ENCODE measurements around the gene INPPL1. TPM values are rescaled to one million over a fixed set of nuclear protein-coding genes. Genes with fewer than 3 reads are reported as not detected.

INPPL1 gene
- total and polyA plus RNA-seq, 4 donors = 66.3 to 199 (median 91.6) TPM

- H3K4me1 ChIP-seq (ENCODE audit: control insufficient read depth in 5 of 5, insufficient read depth in 5 of 5, low read length in 5 of 5) = peaks cover 0 to 29% (median 14%) of the 10 kb centered on the region in 5 donors
- DNase-seq (no peak), ATAC-seq (ENCODE audit: insufficient read depth, low FRiP score) (no peak)
- peaks cover 0 to 62% (median 46%) of the 10 kb centered on the region in 4 donors for H3K36me3 ChIP-seq (ENCODE audit: control insufficient read depth in 4 of 4, insufficient read depth in 4 of 4, low read length in 4 of 4)
- H3K9me3 ChIP-seq (ENCODE audit: control insufficient read depth in 4 of 4, insufficient read depth in 3 of 4, low read length in 3 of 4) = peaks cover 0 to 2% (median 0%) of the 10 kb centered on the region in 4 donors
- no peak overlapping the region for H3K4me3 ChIP-seq
- WGBS, 2 donors = 80 to 83% methylated on average over 2 of the region's 2 CpGs
- H3K27me3 ChIP-seq (ENCODE audit: control insufficient read depth in 3 of 3, insufficient read depth in 3 of 3, low read length in 2 of 3) = peaks cover 0 to 18% (median 14%) of the 10 kb centered on the region in 3 donors
- H3K27ac ChIP-seq (ENCODE audit: low read depth in 1 of 2, low read length in 1 of 2) = no peak overlapping the region
- no peak overlapping the region for H3K9ac ChIP-seq (ENCODE audit: insufficient read depth in 1 of 2, low read length in 2 of 2)
- TF ChIP-seq, protein P1, sequence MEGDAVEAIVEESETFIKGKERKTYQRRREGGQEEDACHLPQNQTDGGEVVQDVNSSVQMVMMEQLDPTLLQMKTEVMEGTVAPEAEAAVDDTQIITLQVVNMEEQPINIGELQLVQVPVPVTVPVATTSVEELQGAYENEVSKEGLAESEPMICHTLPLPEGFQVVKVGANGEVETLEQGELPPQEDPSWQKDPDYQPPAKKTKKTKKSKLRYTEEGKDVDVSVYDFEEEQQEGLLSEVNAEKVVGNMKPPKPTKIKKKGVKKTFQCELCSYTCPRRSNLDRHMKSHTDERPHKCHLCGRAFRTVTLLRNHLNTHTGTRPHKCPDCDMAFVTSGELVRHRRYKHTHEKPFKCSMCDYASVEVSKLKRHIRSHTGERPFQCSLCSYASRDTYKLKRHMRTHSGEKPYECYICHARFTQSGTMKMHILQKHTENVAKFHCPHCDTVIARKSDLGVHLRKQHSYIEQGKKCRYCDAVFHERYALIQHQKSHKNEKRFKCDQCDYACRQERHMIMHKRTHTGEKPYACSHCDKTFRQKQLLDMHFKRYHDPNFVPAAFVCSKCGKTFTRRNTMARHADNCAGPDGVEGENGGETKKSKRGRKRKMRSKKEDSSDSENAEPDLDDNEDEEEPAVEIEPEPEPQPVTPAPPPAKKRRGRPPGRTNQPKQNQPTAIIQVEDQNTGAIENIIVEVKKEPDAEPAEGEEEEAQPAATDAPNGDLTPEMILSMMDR (IDR thresholded peaks at IDR 0.05; ENCODE audit: control extremely low read depth, extremely low read depth) = no peak
Observed at GRCh38 chr11:72236774-72237111, 12.2 kb downstream of the INPPL1 start.

DNA sequence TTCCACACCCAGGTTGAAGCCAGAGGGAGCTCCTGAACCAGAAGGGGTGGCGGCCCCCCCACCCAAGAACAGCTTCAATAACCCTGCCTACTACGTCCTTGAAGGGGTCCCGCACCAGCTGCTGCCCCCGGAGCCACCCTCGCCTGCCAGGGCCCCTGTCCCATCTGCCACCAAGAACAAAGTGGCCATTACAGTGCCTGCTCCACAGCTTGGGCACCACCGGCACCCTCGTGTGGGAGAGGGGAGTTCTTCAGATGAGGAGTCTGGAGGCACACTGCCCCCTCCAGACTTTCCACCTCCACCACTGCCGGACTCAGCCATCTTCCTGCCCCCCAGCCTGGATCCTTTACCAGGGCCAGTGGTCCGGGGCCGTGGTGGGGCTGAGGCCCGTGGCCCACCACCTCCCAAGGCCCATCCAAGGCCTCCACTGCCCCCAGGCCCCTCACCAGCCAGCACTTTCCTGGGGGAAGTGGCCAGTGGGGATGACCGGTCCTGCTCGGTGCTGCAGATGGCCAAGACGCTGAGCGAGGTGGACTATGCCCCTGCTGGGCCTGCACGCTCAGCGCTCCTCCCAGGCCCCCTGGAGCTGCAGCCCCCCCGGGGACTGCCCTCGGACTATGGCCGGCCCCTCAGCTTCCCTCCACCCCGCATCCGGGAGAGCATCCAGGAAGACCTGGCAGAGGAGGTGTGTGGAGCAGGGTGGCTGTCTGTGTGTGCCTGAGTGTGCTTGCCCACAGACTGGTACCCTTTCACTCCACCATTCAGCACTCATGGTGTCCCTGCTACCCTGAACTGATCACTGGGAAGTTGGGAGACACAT is 12.8 kb downstream of the INPPL1 start:
- peaks cover 0 to 29% (median 14%) of the 10 kb centered on the region in 5 donors for H3K4me1 ChIP-seq (ENCODE audit: control insufficient read depth in 5 of 5, insufficient read depth in 5 of 5, low read length in 5 of 5)
- H3K27ac ChIP-seq (ENCODE audit: low read depth in 1 of 2, low read length in 1 of 2) = no peak overlapping the region
- H3K4me3 ChIP-seq = no peak overlapping the region
- H3K9ac ChIP-seq (ENCODE audit: insufficient read depth in 1 of 2, low read length in 2 of 2) = no peak overlapping the region
- TF ChIP-seq, protein P1 (IDR thresholded peaks at IDR 0.05; ENCODE audit: control extremely low read depth, extremely low read depth) = no peak
- H3K27me3 ChIP-seq (ENCODE audit: control insufficient read depth in 3 of 3, insufficient read depth in 3 of 3, low read length in 2 of 3) = peaks cover 0 to 24% (median 20%) of the 10 kb centered on the region in 3 donors
- DNase-seq (no peak), ATAC-seq (ENCODE audit: insufficient read depth, low FRiP score) (no peak)
- H3K36me3 ChIP-seq (ENCODE audit: control insufficient read depth in 4 of 4, insufficient read depth in 4 of 4, low read length in 4 of 4) = peaks cover 0 to 56% (median 42%) of the 10 kb centered on the region in 4 donors
- H3K9me3 ChIP-seq (ENCODE audit: control insufficient read depth in 4 of 4, insufficient read depth in 3 of 4, low read length in 3 of 4) = peaks cover 0 to 2% (median 0%) of the 10 kb centered on the region in 4 donors
- WGBS, 2 donors = 85 to 93% methylated on average over 22 of the region's 22 CpGs

DNA sequence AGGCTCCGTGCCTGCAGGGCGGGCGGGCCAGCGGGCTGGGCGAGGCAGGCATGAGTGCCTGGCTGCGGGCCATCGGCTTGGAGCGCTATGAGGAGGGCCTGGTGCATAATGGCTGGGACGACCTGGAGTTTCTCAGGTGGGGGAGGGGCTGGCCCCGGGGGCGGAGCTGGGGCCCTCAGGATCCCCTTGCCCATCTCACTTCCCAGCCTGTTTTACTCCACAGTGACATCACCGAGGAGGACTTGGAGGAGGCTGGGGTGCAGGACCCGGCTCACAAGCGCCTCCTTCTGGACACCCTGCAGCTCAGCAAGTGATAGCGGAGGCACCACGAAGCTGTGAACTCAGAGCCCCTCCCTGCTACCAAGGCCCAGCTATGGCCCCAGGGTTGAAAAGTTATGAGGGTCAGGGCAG is 13.5 kb downstream of the INPPL1 start:
- DNase-seq (peak; percentile 69 to 80 (median 74)), ATAC-seq (ENCODE audit: insufficient read depth, low FRiP score) (peak; percentile 64)
- Histone ChIP-seq H3K9ac (ENCODE audit: insufficient read depth in 1 of 2, low read length in 2 of 2) (no peak overlapping the region), H3K27ac (ENCODE audit: low read depth in 1 of 2, low read length in 1 of 2) (no peak overlapping the region), H3K4me3 (no peak overlapping the region), H3K27me3 (ENCODE audit: control insufficient read depth in 3 of 3, insufficient read depth in 3 of 3, low read length in 2 of 3) (peaks cover 0 to 31% (median 26%) of the 10 kb centered on the region in 3 donors), H3K9me3 (ENCODE audit: control insufficient read depth in 4 of 4, insufficient read depth in 3 of 4, low read length in 3 of 4) (peaks cover 0 to 2% (median 0%) of the 10 kb centered on the region in 4 donors), H3K36me3 (ENCODE audit: control insufficient read depth in 4 of 4, insufficient read depth in 4 of 4, low read length in 4 of 4) (peaks cover 0 to 49% (median 35%) of the 10 kb centered on the region in 4 donors), H3K4me1 (ENCODE audit: control insufficient read depth in 5 of 5, insufficient read depth in 5 of 5, low read length in 5 of 5) (peaks cover 0 to 29% (median 14%) of the 10 kb centered on the region in 5 donors)
- TF ChIP-seq, protein P1 (IDR thresholded peaks at IDR 0.05; ENCODE audit: control extremely low read depth, extremely low read depth) = peak; percentile 37
- WGBS, 2 donors = 52 to 60% methylated on average over 16 of the region's 16 CpGs

Measured in lung (tissue), 12 donors.